ENCODE results near the gene PDE6A.

- no peak for TF ChIP-seq CTCF (IDR thresholded peaks at IDR 0.05)
- TF ChIP-seq POLR2A (IDR thresholded peaks at IDR 0.05): no peak
These were observed 48.9 kb upstream of the PDE6A start for GRCh38 chr5:149993471-149993870.
